GM10248 (cell line): Measurements from ENCODE around the gene GAPDHS.

ENCODE experiments used
- CTCF ChIA-PET: fragments of 300-600 bp; sonication (Branson Sonifier 250); formaldehyde crosslinking; extraction: SDS; loops from one replicate; lab custom pipeline; 2021; ENCODE audit warnings: antibody characterized with exemption; lab: Yijun Ruan, JAX
- POLR2A ChIA-PET: fragments of 350-650 bp; sonication (Branson Sonifier 250); formaldehyde crosslinking; extraction: SDS; loops from one replicate; lab custom pipeline; 2020; ENCODE audit warnings: antibody characterized with exemption; lab: Yijun Ruan, JAX
- DNase-seq: peaks from one replicate; pipeline ENCODE4 v3.0.0; 2012; ENCODE audit errors: extremely low spot score
- TF ChIP-seq, protein P1 (sequence below): IDR thresholded peaks from 2 replicates; pipeline ENCODE4 v1.5.1; 2012; ENCODE audit warnings: mild to moderate bottlenecking, low read depth; ENCODE audit errors: extremely low read depth, missing control alignments, control extremely low read depth

Gene GAPDHS

DNA sequence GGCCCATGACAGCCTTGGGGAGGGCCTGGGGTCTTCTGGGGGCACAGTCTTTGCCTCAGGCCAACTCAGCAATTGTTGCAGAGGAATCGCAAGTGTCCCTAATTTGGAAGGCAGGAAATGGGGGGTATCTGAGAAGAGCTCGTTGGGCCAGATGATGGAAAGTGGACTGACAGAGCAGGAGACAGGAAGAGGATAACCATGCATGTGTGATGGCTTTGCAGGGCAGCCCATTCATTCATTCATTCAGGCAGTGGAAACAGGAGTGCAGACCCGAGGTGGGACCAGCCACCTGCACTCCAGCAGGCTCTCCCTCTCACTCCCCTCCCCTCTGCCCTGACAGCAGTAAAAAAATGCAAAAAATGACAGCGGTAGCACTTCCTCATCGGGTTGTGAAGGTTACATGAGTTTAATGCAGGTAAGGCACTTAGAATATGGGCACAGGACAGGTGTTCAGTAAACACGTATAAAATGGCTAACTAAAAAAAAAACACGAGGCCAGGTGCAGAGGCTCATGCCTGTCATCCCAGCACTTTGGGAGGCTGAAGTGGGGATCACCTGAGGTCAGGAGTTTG, 7.2 kb downstream of the GAPDHS start:
- no peak for DNase-seq
- TF ChIP-seq, protein P1, sequence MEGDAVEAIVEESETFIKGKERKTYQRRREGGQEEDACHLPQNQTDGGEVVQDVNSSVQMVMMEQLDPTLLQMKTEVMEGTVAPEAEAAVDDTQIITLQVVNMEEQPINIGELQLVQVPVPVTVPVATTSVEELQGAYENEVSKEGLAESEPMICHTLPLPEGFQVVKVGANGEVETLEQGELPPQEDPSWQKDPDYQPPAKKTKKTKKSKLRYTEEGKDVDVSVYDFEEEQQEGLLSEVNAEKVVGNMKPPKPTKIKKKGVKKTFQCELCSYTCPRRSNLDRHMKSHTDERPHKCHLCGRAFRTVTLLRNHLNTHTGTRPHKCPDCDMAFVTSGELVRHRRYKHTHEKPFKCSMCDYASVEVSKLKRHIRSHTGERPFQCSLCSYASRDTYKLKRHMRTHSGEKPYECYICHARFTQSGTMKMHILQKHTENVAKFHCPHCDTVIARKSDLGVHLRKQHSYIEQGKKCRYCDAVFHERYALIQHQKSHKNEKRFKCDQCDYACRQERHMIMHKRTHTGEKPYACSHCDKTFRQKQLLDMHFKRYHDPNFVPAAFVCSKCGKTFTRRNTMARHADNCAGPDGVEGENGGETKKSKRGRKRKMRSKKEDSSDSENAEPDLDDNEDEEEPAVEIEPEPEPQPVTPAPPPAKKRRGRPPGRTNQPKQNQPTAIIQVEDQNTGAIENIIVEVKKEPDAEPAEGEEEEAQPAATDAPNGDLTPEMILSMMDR, result no peak
- ChIA-PET CTCF (interaction anchor here (1.0 kb wide), 3 partner anchors 8 to 45 kb away, joined by 3 to 5 read pairs (median 3); no protein-coding TSS in a partner anchor), POLR2A (no interaction called here)

DNA sequence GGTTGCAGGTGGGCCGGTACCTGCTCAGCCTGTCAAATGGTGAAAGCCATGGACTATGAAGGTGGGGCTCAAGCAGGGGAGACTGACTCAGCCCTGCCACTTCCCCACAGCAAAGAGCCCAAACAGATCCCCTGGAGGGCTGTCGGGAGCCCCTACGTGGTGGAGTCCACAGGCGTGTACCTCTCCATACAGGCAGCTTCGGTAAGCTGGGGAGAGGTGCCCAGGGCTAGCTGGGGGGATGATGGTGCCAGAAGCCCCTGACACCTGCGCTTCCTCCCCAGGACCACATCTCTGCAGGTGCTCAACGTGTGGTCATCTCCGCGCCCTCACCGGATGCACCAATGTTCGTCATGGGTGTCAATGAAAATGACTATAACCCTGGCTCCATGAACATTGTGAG, 9.0 kb downstream of the GAPDHS start:
- DNase-seq, result no peak
- ChIA-PET POLR2A (no interaction called here), CTCF (interaction anchor here (1.5 to 4.2 kb wide), 3 partner anchors 26 to 47 kb away, joined by 4 to 22 read pairs (median 9); no protein-coding TSS in a partner anchor)
- TF ChIP-seq, protein P1, result no peak

DNA sequence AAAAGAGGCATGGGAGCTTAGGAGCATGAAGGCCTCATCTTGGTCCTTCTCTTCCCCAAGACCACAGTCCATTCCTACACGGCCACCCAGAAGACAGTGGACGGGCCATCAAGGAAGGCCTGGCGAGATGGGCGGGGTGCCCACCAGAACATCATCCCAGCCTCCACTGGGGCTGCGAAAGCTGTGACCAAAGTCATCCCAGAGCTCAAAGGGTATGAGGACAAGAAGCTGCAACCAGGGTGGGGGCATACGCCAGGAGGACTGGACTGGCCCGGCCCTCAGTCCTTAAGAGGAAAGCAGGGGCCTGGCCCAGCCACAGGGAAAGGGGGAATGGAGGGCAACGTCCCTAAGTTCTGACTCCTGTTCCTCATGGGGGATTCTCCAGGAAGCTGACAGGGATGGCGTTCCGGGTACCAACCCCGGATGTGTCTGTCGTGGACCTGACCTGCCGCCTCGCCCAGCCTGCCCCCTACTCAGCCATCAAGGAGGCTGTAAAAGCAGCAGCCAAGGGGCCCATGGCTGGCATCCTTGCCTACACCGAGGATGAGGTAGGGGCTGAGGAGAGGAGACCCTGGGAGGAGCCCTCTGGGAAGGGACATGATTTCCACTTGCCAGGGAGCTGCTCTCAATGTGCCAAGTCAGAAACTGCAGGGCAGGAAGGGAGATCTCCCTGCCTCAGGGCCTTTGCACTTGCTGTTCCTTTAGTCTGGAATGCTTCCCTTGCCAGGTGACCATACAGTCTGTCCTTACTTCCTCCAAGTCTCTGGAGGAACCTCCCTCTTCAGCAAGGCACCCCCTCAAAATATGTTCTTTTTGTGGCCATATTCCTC, 10.2 kb downstream of the GAPDHS start:
- TF ChIP-seq, protein P1, result no peak
- ChIA-PET CTCF (interaction anchor here (1.3 to 4.2 kb wide), 5 partner anchors 10 to 190 kb away, joined by 3 to 22 read pairs (median 4); no protein-coding TSS in a partner anchor), POLR2A (no interaction called here)
- DNase-seq, result no peak

DNA sequence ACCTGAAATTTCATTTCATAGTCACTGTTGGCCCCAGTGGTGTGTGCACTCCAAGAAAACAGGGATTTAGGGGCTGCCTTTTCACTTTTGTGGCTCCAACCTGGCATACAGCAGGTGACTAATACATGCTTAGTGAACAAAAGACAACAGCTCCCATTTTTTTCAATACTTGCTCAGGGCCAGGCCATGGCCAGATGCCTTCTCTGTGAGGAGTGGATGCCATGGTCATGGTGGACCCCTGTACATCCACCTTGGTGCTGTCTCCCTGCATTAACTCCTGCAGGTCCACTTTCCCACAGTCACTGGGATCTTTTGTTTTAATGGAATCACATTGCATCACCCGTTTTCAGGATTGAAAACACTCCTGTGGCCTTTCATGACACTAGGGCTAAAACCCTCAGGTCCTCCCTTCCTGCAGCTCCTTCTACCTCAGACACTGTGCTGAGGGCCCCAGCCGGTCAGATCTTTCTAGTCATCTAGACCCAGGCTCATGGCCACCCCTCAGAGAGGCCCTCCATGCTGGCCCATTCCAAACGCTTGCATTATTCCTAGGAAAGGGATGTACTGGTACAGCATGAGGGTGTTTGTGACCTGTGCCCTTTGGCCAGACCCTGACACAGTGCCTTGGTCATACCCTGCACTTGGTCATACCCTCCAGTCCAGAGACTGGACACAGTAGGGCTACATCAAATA, 11.0 kb downstream of the GAPDHS start:
- CTCF ChIA-PET, result interaction anchor here (1.3 to 4.2 kb wide), 4 partner anchors 10 to 191 kb away, joined by 3 to 22 read pairs (median 4); no protein-coding TSS in a partner anchor
- POLR2A ChIA-PET, result no interaction called here

DNA sequence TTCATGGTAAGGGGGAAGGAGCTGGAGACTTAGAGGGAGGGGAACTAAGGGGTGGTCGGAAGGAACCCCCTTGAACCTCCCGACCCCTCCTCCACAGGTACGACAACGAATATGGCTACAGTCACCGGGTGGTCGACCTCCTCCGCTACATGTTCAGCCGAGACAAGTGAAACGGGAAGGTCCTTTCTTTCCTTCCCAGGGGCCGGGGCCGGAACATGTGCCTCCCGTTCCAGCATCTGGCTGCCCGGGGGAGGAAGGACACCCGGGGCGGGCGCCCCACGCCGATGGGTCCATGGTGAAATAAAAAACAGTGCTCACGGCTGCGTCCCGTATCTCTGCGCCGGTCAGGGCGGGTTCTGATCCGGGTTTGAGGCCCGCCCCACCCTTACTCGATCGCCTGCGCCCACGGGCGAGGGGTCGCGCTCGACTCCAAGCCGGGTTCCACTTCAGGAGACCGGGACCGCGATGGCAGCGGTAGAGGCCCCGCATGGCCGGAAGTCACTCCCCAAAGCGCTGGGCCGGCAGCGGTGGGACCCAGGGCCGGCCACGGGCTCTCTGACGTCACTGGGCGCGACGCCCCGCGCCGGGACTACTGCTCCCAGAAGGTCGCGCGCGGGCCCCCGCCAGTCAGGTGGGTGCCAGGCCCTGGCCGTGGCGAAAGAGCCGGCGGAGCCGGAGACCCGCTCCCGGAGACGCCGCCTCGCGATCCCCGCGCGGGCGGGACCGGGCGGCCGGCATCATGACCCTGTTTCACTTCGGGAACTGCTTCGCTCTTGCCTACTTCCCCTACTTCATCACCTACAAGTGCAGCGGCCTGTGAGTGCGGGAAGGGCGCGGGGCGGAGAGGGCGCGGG, 12.0 kb downstream of the GAPDHS start, which contains the start of gene TMEM147:
Gene TMEM147 (plus strand): TSS at position 626 of the 854 bp plus-strand sequence. CDS start 114 bp downstream, at position 740.
- POLR2A ChIA-PET, result interaction anchor here (0.5 kb wide), 1 partner anchor 204 kb away, joined by 3 read pairs; no protein-coding TSS in a partner anchor
- CTCF ChIA-PET, result interaction anchor here (1.3 to 4.2 kb wide), 2 partner anchors 11 to 36 kb away, joined by 3 to 22 read pairs; no protein-coding TSS in a partner anchor
- TF ChIP-seq, protein P1, result no peak
- peak; percentile 98 for DNase-seq

More for the DNA sequence above, 11.0 kb downstream of the GAPDHS start:
- TF ChIP-seq, protein P1, result no peak
- DNase-seq, result no peak
